ENCODE results near the gene GRID2. TPM values are rescaled to one million over a fixed set of nuclear protein-coding genes. Genes with fewer than 3 reads are reported as not detected.

The GRID2 gene
- total and polyA plus RNA-seq, 12 donors: 0.55 to 4.0 (median 2.0) TPM

DNA sequence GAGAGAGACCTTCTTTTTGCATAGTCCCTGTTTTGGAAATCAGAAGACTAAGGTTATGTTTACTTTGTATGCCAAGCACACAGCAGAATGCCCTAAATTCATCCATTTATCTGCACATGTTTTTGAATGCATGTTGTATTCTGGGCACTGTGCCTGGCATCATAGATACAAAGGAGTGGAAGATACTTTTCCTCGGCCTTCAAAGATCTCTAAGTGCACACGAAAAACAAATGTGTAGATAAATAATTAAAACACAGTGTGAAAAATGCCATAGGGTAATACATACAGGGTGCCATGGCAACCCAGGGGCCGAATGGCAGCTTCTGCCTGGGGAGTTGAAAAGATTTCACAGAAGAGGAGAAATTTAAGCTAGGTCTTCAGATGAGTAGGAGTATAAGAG lies 1134.2 kb downstream of the GRID2 start:
- 69 to 80% (median 75%) methylated on average over 3 of the region's 3 CpGs for WGBS, 4 donors
- TF ChIP-seq, protein P1, sequence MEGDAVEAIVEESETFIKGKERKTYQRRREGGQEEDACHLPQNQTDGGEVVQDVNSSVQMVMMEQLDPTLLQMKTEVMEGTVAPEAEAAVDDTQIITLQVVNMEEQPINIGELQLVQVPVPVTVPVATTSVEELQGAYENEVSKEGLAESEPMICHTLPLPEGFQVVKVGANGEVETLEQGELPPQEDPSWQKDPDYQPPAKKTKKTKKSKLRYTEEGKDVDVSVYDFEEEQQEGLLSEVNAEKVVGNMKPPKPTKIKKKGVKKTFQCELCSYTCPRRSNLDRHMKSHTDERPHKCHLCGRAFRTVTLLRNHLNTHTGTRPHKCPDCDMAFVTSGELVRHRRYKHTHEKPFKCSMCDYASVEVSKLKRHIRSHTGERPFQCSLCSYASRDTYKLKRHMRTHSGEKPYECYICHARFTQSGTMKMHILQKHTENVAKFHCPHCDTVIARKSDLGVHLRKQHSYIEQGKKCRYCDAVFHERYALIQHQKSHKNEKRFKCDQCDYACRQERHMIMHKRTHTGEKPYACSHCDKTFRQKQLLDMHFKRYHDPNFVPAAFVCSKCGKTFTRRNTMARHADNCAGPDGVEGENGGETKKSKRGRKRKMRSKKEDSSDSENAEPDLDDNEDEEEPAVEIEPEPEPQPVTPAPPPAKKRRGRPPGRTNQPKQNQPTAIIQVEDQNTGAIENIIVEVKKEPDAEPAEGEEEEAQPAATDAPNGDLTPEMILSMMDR (IDR thresholded peaks at IDR 0.05): no peak
- no peak for TF ChIP-seq POLR2A (IDR thresholded peaks at IDR 0.05)
- no peak for DNase-seq
- H3K9me3 ChIP-seq (replicated peaks in 1 of 3): no peaks in the 10 kb centered on the region
- H3K27me3 ChIP-seq: no peaks in the 10 kb centered on the region
- H3K27ac ChIP-seq: no peak overlapping the region
- H3K4me3 ChIP-seq: no peak overlapping the region
- H3K4me1 ChIP-seq (replicated peaks in 1 of 2): no peaks in the 10 kb centered on the region
- no peaks in the 10 kb centered on the region for H3K36me3 ChIP-seq (replicated peaks in 1 of 2)
- intact Hi-C loops (cut with DNase I): no loop called here

DNA sequence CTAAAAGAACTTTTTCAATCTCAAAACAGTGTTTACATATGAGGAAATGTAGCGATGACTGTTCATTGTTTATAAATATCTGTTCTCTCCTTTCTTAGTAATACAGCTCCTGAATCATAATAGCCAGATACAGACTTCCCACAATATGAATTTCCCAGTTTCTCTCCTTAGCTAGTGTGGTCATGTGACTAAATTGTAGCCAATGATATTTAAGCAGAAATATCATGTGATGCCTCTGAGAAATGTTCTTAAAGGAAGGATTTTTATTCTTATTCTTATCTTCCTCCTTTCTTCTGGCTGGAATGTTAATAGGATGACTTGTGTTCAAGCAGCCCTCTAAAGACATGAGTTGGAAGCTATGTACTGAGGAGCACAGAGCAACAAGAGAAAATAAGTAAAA lies 1141.1 kb downstream of the GRID2 start:
- H3K27ac ChIP-seq: no peak overlapping the region
- H3K4me3 ChIP-seq: no peak overlapping the region
- DNase-seq: no peak
- TF ChIP-seq, protein P1 (IDR thresholded peaks at IDR 0.05): no peak
- TF ChIP-seq POLR2A (IDR thresholded peaks at IDR 0.05): no peak
- no peaks in the 10 kb centered on the region for H3K4me1 ChIP-seq (replicated peaks in 1 of 2)
- no peaks in the 10 kb centered on the region for H3K9me3 ChIP-seq (replicated peaks in 1 of 3)
- no peaks in the 10 kb centered on the region for H3K36me3 ChIP-seq (replicated peaks in 1 of 2)
- no peaks in the 10 kb centered on the region for H3K27me3 ChIP-seq
- WGBS, 4 donors: 92 to 98% (median 97%) methylated on average over 1 of the region's 1 CpG
- intact Hi-C loops (cut with DNase I): no loop called here

DNA sequence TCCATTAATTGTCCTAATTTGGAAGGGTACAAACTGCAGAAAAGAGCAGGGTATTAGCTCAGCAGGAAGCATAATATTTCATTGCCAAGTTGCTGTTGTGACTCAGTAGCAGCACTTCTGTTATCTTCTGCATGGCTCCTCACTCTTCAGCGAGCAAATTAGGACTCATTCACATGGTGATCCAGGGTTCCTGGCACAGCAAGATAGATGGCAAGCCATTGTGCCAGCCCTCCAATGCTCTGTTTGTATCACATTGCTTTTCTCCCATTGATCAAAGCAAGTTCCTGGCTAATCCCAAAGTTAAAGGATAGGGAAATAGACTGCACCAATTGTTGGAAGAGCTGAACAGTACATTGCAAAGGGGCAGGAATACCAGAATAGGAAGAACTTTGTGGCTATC lies 1142.3 kb downstream of the GRID2 start:
- no peak for DNase-seq
- Histone ChIP-seq H3K27ac (no peak overlapping the region), H3K9me3 (replicated peaks in 1 of 3) (no peaks in the 10 kb centered on the region), H3K4me3 (no peak overlapping the region), H3K27me3 (no peaks in the 10 kb centered on the region), H3K36me3 (replicated peaks in 1 of 2) (no peaks in the 10 kb centered on the region), H3K4me1 (replicated peaks in 1 of 2) (no peaks in the 10 kb centered on the region)
- WGBS, 4 donors: 72 to 81% (median 76%) methylated on average over 1 of the region's 1 CpG
- TF ChIP-seq, protein P1 (IDR thresholded peaks at IDR 0.05): no peak
- no peak for TF ChIP-seq POLR2A (IDR thresholded peaks at IDR 0.05)
- intact Hi-C loops (cut with DNase I): no loop called here

DNA sequence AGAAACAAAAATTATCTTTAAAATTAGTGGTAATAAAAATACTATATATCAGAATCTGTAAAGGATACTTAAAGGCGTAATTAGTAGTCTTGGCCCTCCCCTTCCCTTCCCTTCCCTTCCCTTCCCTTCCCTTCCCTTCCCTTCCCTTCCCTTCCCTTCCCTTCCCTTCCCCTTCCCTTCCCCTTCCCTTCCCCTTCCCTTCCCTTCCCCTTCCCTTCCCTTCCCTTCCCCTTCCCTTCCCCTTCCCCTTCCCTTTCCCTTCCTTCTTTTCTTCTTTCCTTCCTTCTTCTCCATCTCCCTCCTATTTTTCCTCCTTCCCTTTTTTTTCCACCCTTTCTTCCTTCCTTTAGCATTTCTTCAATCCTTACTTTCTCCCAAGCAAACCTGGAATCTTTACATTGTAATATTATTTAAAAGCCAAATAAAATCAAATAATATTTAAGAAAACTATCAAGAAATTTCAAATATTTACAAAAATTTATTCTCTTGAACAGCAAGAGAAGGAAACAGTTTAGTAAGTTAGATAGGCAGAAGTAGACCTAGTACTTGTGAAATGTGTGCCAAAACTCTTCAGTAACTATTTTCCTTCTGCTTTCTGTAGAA lies 1145.0 kb downstream of the GRID2 start:
- TF ChIP-seq POLR2A (IDR thresholded peaks at IDR 0.05): no peak
- TF ChIP-seq, protein P1 (IDR thresholded peaks at IDR 0.05): no peak
- intact Hi-C loops (cut with DNase I): no loop called here

More for the DNA sequence above, 1145.0 kb downstream of the GRID2 start:
- Histone ChIP-seq H3K9me3 (replicated peaks in 1 of 3) (no peaks in the 10 kb centered on the region), H3K36me3 (replicated peaks in 1 of 2) (no peaks in the 10 kb centered on the region), H3K4me3 (no peak overlapping the region), H3K27me3 (no peaks in the 10 kb centered on the region), H3K27ac (no peak overlapping the region), H3K4me1 (replicated peaks in 1 of 2) (no peaks in the 10 kb centered on the region)
- no peak for DNase-seq
- WGBS, 4 donors: 82 to 97% (median 92%) methylated on average over 1 of the region's 1 CpG
